GM18951 (cell line): ENCODE data around the gene PDPN.

ENCODE experiments used
- POLR2A ChIP-seq: IDR thresholded peaks from 4 replicates; pipeline ENCODE4 v1.6.1; 2011; ENCODE audit warnings: mild to moderate bottlenecking; ENCODE audit not compliant: insufficient read length, insufficient read depth; ENCODE audit errors: extremely low read depth
- in situ Hi-C: fragments of 300-500 bp; cut with MboI; formaldehyde crosslinking; loops from one replicate; pipeline ENCODE4 v1.12.0; 2022; ENCODE audit warnings: low sequenced_read_pairs, mixed read lengths, inconsistent platforms; ENCODE audit not compliant: unreplicated experiment

PDPN gene

GRCh38 chr1:13661539-13661938 is 77.9 kb downstream of the PDPN start:
- no peak for TF ChIP-seq POLR2A
- in situ Hi-C loops, result loop anchor here (5.0 to 25.0 kb wide), 3 partner anchors 111 to 301 kb away; no protein-coding TSS in a partner anchor

- no peak for TF ChIP-seq POLR2A
- in situ Hi-C loops, result loop anchor here (5.0 to 25.0 kb wide), 3 partner anchors 110 to 300 kb away; no protein-coding TSS in a partner anchor
Observed at GRCh38 chr1:13662493-13662892, 78.9 kb downstream of the PDPN start.

- in situ Hi-C loops, result loop anchor here (5.0 to 25.0 kb wide), 3 partner anchors 108 to 298 kb away; no protein-coding TSS in a partner anchor
- no peak for TF ChIP-seq POLR2A
Observed at GRCh38 chr1:13663969-13664368, 80.3 kb downstream of the PDPN start.

GRCh38 chr1:13664451-13664850 is 80.8 kb downstream of the PDPN start:
- in situ Hi-C loops, result loop anchor here (5.0 to 25.0 kb wide), 3 partner anchors 108 to 298 kb away; no protein-coding TSS in a partner anchor
- TF ChIP-seq POLR2A, result no peak

GRCh38 chr1:13666317-13666716 is 82.7 kb downstream of the PDPN start:
- in situ Hi-C loops, result loop anchor here (25.0 kb wide), 1 partner anchor 296 kb away; no protein-coding TSS in a partner anchor
- TF ChIP-seq POLR2A, result no peak
